ENCODE data around the gene FUT2.

The FUT2 gene

DNA sequence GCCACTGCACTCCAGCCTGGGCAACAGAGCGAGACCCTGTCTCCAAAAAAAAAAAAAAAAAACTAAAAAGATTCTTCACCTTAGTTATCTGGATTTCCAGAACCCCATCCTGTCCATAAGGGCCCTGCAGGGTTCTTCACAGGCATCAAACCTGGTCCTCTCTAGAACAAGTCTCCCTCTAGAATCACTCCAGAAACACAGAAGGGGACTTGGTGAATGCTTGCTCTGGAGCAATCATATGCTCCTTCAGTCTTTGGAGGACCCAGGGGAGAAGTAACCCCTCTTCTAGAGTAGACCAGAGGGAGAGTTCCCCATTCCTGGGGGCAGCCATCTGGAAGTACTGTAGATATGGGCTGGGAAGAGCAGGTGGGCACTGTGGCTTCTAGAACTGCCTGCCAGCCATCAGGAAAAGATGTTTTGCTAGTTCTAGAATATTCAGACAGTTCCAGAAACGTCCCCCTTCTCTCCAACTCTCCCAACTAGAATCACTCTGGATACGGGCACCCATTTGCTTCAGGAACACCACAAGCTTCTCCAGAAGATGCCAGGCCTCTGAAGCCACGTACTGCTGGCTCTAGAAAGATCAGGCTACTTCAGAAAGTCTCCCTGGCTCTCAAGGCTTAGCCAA, 53.9 kb downstream of the FUT2 start:
- Histone ChIP-seq H3K14ac (ENCODE audit: low read length in 2 of 2) (no peak overlapping the region), H3K9ac (ENCODE audit: low read length) (no peak overlapping the region), H4K91ac (ENCODE audit: low read length) (no peak overlapping the region), H3K4me3 (ENCODE audit: insufficient read depth in 1 of 2, low read depth in 1 of 2, low read length in 2 of 2) (no peak overlapping the region), H2BK5ac (ENCODE audit: low read depth, low read length, poor library complexity, severe bottlenecking) (no peak overlapping the region), H3K36me3 (ENCODE audit: control insufficient read depth in 1 of 2, insufficient read depth in 2 of 2, low read depth in 1 of 2, low read length in 2 of 2) (no peaks in the 10 kb centered on the region), H3K18ac (ENCODE audit: low read depth in 1 of 2, low read length in 2 of 2) (no peak overlapping the region), H2BK15ac (ENCODE audit: low read depth, poor library complexity, severe bottlenecking) (no peak overlapping the region), H3K23ac (ENCODE audit: low read length in 2 of 2) (no peak overlapping the region), H3K4ac (ENCODE audit: low read depth in 1 of 2, low read length in 2 of 2) (no peak overlapping the region), H3K27me3 (ENCODE audit: control insufficient read depth in 1 of 2, insufficient read depth in 1 of 2, low read length in 2 of 2) (peaks cover 21 to 65% of the 10 kb centered on the region in 2 experiments), H3K9me3 (ENCODE audit: control insufficient read depth, low read length) (no peaks in the 10 kb centered on the region), H2BK120ac (ENCODE audit: low read depth, low read length) (no peak overlapping the region), H3K79me1 (replicated peaks; ENCODE audit: low read length, poor library complexity, severe bottlenecking) (no peaks in the 10 kb centered on the region), H2AK5ac (ENCODE audit: low read length, severe bottlenecking) (no peak overlapping the region), H3K4me1 (ENCODE audit: control insufficient read depth, insufficient read depth, low read depth, low read length) (peaks cover 22% of the 10 kb centered on the region), H3K4me2 (ENCODE audit: low read length, poor library complexity, severe bottlenecking) (no peak overlapping the region), H4K8ac (ENCODE audit: low read length) (no peak overlapping the region), H3K27ac (ENCODE audit: low read length, poor library complexity, severe bottlenecking) (no peak overlapping the region), H2BK12ac (ENCODE audit: low read length in 2 of 2) (no peak overlapping the region), H2AFZ (ENCODE audit: low read depth, low read length) (no peak overlapping the region)
- DNase-seq: no peak
- WGBS: 80% methylated on average over 4 of the region's 4 CpGs

DNA sequence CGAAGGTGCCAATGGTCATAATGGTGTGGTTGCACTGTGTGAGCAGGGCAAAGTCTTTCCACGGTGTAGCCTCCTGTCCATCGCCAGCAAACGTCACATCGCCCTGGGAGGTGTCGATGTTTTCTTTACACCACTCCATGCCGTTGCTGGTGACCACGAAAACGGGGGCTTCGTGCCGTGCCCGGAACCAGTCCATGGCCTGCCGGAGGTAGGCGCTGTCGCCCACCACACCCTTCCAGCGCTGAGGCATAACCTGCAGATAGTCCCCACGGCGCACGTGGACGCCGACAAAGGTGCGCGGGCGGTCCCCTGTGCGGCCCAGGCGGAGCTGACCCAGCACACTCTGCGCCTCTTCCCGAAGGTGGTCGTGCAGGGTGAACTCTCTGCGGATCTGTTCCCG, 54.6 kb downstream of the FUT2 start:
- no peak overlapping the region for H3K9ac ChIP-seq (ENCODE audit: low read length)
- no peak overlapping the region for H2BK120ac ChIP-seq (ENCODE audit: low read depth, low read length)
- H3K4me2 ChIP-seq (ENCODE audit: low read length, poor library complexity, severe bottlenecking): no peak overlapping the region
- H3K4ac ChIP-seq (ENCODE audit: low read depth in 1 of 2, low read length in 2 of 2): no peak overlapping the region
- no peak overlapping the region for H3K4me3 ChIP-seq (ENCODE audit: insufficient read depth in 1 of 2, low read depth in 1 of 2, low read length in 2 of 2)
- no peak overlapping the region for H3K18ac ChIP-seq (ENCODE audit: low read depth in 1 of 2, low read length in 2 of 2)
- H2AK5ac ChIP-seq (ENCODE audit: low read length, severe bottlenecking): no peak overlapping the region
- H2AFZ ChIP-seq (ENCODE audit: low read depth, low read length): no peak overlapping the region
- H3K36me3 ChIP-seq (ENCODE audit: control insufficient read depth in 1 of 2, insufficient read depth in 2 of 2, low read depth in 1 of 2, low read length in 2 of 2): no peaks in the 10 kb centered on the region
- DNase-seq: no peak
- H2BK15ac ChIP-seq (ENCODE audit: low read depth, poor library complexity, severe bottlenecking): no peak overlapping the region
- H4K8ac ChIP-seq (ENCODE audit: low read length): no peak overlapping the region
- H3K4me1 ChIP-seq (ENCODE audit: control insufficient read depth, insufficient read depth, low read depth, low read length): peaks cover 22% of the 10 kb centered on the region
- peak overlapping the region; percentile 6 for H4K91ac ChIP-seq (ENCODE audit: low read length)
- H3K14ac ChIP-seq (ENCODE audit: low read length in 2 of 2): no peak overlapping the region
- no peaks in the 10 kb centered on the region for H3K9me3 ChIP-seq (ENCODE audit: control insufficient read depth, low read length)
- no peak overlapping the region for H2BK5ac ChIP-seq (ENCODE audit: low read depth, low read length, poor library complexity, severe bottlenecking)
- WGBS: 97% methylated on average over 31 of the region's 31 CpGs
- H3K27me3 ChIP-seq (ENCODE audit: control insufficient read depth in 1 of 2, insufficient read depth in 1 of 2, low read length in 2 of 2): peaks cover 27 to 68% of the 10 kb centered on the region in 2 experiments
- H3K79me1 ChIP-seq (replicated peaks; ENCODE audit: low read length, poor library complexity, severe bottlenecking): no peaks in the 10 kb centered on the region
- no peak overlapping the region for H2BK12ac ChIP-seq (ENCODE audit: low read length in 2 of 2)
- no peak overlapping the region for H3K27ac ChIP-seq (ENCODE audit: low read length, poor library complexity, severe bottlenecking)
- peak overlapping the region in 1 of 2 experiments; percentile 56 for H3K23ac ChIP-seq (ENCODE audit: low read length in 2 of 2)

GRCh38 chr19:48750771-48751504, 55.2 kb downstream of the FUT2 start:
- Histone ChIP-seq H3K9ac (ENCODE audit: low read length) (no peak overlapping the region), H3K14ac (ENCODE audit: low read length in 2 of 2) (no peak overlapping the region), H3K9me3 (ENCODE audit: control insufficient read depth, low read length) (no peaks in the 10 kb centered on the region), H2BK15ac (ENCODE audit: low read depth, poor library complexity, severe bottlenecking) (no peak overlapping the region), H3K36me3 (ENCODE audit: control insufficient read depth in 1 of 2, insufficient read depth in 2 of 2, low read depth in 1 of 2, low read length in 2 of 2) (no peaks in the 10 kb centered on the region), H2AFZ (ENCODE audit: low read depth, low read length) (no peak overlapping the region), H3K4me2 (ENCODE audit: low read length, poor library complexity, severe bottlenecking) (no peak overlapping the region), H2AK5ac (ENCODE audit: low read length, severe bottlenecking) (no peak overlapping the region), H3K4ac (ENCODE audit: low read depth in 1 of 2, low read length in 2 of 2) (no peak overlapping the region), H4K8ac (ENCODE audit: low read length) (no peak overlapping the region), H3K27me3 (ENCODE audit: control insufficient read depth in 1 of 2, insufficient read depth in 1 of 2, low read length in 2 of 2) (peaks cover 30 to 66% of the 10 kb centered on the region in 2 experiments), H2BK5ac (ENCODE audit: low read depth, low read length, poor library complexity, severe bottlenecking) (no peak overlapping the region), H3K79me1 (replicated peaks; ENCODE audit: low read length, poor library complexity, severe bottlenecking) (no peaks in the 10 kb centered on the region), H3K4me1 (ENCODE audit: control insufficient read depth, insufficient read depth, low read depth, low read length) (peaks cover 22% of the 10 kb centered on the region), H3K23ac (ENCODE audit: low read length in 2 of 2) (no peak overlapping the region), H4K91ac (ENCODE audit: low read length) (no peak overlapping the region), H3K18ac (ENCODE audit: low read depth in 1 of 2, low read length in 2 of 2) (no peak overlapping the region), H2BK12ac (ENCODE audit: low read length in 2 of 2) (no peak overlapping the region), H3K27ac (ENCODE audit: low read length, poor library complexity, severe bottlenecking) (no peak overlapping the region), H3K4me3 (ENCODE audit: insufficient read depth in 1 of 2, low read depth in 1 of 2, low read length in 2 of 2) (no peak overlapping the region), H2BK120ac (ENCODE audit: low read depth, low read length) (no peak overlapping the region)
- no peak for DNase-seq
- WGBS: 97% methylated on average over 29 of the region's 29 CpGs

GRCh38 chr19:48751845-48752495, 56.2 kb downstream of the FUT2 start:
- H3K4me1 ChIP-seq (ENCODE audit: control insufficient read depth, insufficient read depth, low read depth, low read length): peaks cover 22% of the 10 kb centered on the region

More at GRCh38 chr19:48751845-48752495, 56.2 kb downstream of the FUT2 start:
- no peak for DNase-seq
- no peak overlapping the region for H2AK5ac ChIP-seq (ENCODE audit: low read length, severe bottlenecking)
- H3K23ac ChIP-seq (ENCODE audit: low read length in 2 of 2): no peak overlapping the region
- peaks cover 30 to 62% of the 10 kb centered on the region in 2 experiments for H3K27me3 ChIP-seq (ENCODE audit: control insufficient read depth in 1 of 2, insufficient read depth in 1 of 2, low read length in 2 of 2)
- H4K91ac ChIP-seq (ENCODE audit: low read length): no peak overlapping the region
- no peak overlapping the region for H3K27ac ChIP-seq (ENCODE audit: low read length, poor library complexity, severe bottlenecking)
- no peak overlapping the region for H2BK15ac ChIP-seq (ENCODE audit: low read depth, poor library complexity, severe bottlenecking)
- no peaks in the 10 kb centered on the region for H3K36me3 ChIP-seq (ENCODE audit: control insufficient read depth in 1 of 2, insufficient read depth in 2 of 2, low read depth in 1 of 2, low read length in 2 of 2)
- peak overlapping the region; percentile 72 for H3K4me2 ChIP-seq (ENCODE audit: low read length, poor library complexity, severe bottlenecking)
- H3K4me3 ChIP-seq (ENCODE audit: insufficient read depth in 1 of 2, low read depth in 1 of 2, low read length in 2 of 2): no peak overlapping the region
- peak overlapping the region; percentile 55 for H4K8ac ChIP-seq (ENCODE audit: low read length)
- H3K79me1 ChIP-seq (replicated peaks; ENCODE audit: low read length, poor library complexity, severe bottlenecking): no peaks in the 10 kb centered on the region
- peak overlapping the region in 1 of 2 experiments; percentile 18 for H3K18ac ChIP-seq (ENCODE audit: low read depth in 1 of 2, low read length in 2 of 2)
- no peak overlapping the region for H2BK5ac ChIP-seq (ENCODE audit: low read depth, low read length, poor library complexity, severe bottlenecking)
- H3K9ac ChIP-seq (ENCODE audit: low read length): no peak overlapping the region
- H2AFZ ChIP-seq (ENCODE audit: low read depth, low read length): peak overlapping the region; percentile 3
- no peak overlapping the region for H3K14ac ChIP-seq (ENCODE audit: low read length in 2 of 2)
- H2BK120ac ChIP-seq (ENCODE audit: low read depth, low read length): no peak overlapping the region
- 34% methylated on average over 20 of the region's 20 CpGs for WGBS
- H3K4ac ChIP-seq (ENCODE audit: low read depth in 1 of 2, low read length in 2 of 2): no peak overlapping the region
- H2BK12ac ChIP-seq (ENCODE audit: low read length in 2 of 2): peak overlapping the region in 1 of 2 experiments; percentile 21
- no peaks in the 10 kb centered on the region for H3K9me3 ChIP-seq (ENCODE audit: control insufficient read depth, low read length)
